Measurements from ENCODE around the gene HMSD. TPM values are rescaled to one million over a fixed set of nuclear protein-coding genes. Genes with fewer than 3 reads are reported as not detected.

Gene HMSD
- total and polyA plus RNA-seq, 2 of the 13 experiments (the other 11 are each of a cell fraction or from before 2014, with no cell fraction given): not detected

- TF ChIP-seq IKZF5 (CRISPR knock-in tag; IDR thresholded peaks at IDR 0.05) (peak; percentile 37; the same call in 1 of the 2 replicates), ZMYM4 (CRISPR knock-in tag; IDR thresholded peaks at IDR 0.05) (0 out of 2 replicates have a peak, but pooled peaks have one; percentile 41), MIER2 (CRISPR knock-in tag; IDR thresholded peaks at IDR 0.05) (0 out of 2 replicates have a peak, but pooled peaks have one; percentile 17), ZFYVE20 (CRISPR knock-in tag; IDR thresholded peaks at IDR 0.05; ENCODE audit: borderline replicate concordance, low read depth) (no peak)
These were observed 12.8 kb upstream of the HMSD start (continued) for GRCh38 chr18:63936156-63936931.

GRCh38 chr18:63936932-63937393 lies 12.1 kb upstream of the HMSD start:
- no peaks in the 10 kb centered on the region for H3K4me1 ChIP-seq (ENCODE audit: insufficient read depth, low read length)
- H3K9me3 ChIP-seq (ENCODE audit: low read length): no peaks in the 10 kb centered on the region
- CTCF ChIA-PET (ENCODE audit: low intra/inter-chr PET ratio, low total read pairs): interaction anchor here (1.1 to 1.6 kb wide), 3 partner anchors 46 to 418 kb away, joined by 3 to 20 read pairs (median 8); no protein-coding TSS in a partner anchor
- ATAC-seq: no peak
- TF ChIP-seq TCF7L2 (IDR thresholded peaks at IDR 0.05; ENCODE audit: low read depth, low read length) (no peak), RFXANK (CRISPR knock-in tag; IDR thresholded peaks at IDR 0.05) (no peak)
- H4K20me1 ChIP-seq (ENCODE audit: insufficient read depth, low read length): no peaks in the 10 kb centered on the region
- no TSS peak for BruUV-seq (replicated peaks)
- in situ Hi-C loops (cut with HindIII; ENCODE audit: extremely low pct_ligation_motif_present, low pct_unique_long_range_greater_than_20kb) (no loop called here), intact Hi-C loops (cut with micrococcal nuclease; ENCODE audit: unreplicated experiment) (loop anchor here (1.0 kb wide), 2 partner anchors 46 to 419 kb away; no protein-coding TSS in a partner anchor)
- H3K4me2 ChIP-seq (ENCODE audit: low read depth, low read length): no peak overlapping the region
- H3K79me2 ChIP-seq (ENCODE audit: insufficient read depth, low read length): no peaks in the 10 kb centered on the region
- no peak for DNase-seq (ENCODE audit: low spot score)
- no peak for FAIRE-seq
- H3K9ac ChIP-seq (ENCODE audit: insufficient read depth, low read depth, low read length): no peak overlapping the region
- no peak overlapping the region for H3K4me3 ChIP-seq (replicated peaks in 1 of 3; ENCODE audit: insufficient read depth in 1 of 3, low read depth in 2 of 3, low read length in 3 of 3)
- WGBS (ENCODE audit: low lambda C conversion rate): 48% methylated on average over 17 of the region's 19 CpGs
- H2AFZ ChIP-seq (ENCODE audit: low read length): no peak overlapping the region
- no peaks in the 10 kb centered on the region for H3K36me3 ChIP-seq (replicated peaks in 1 of 2; ENCODE audit: control insufficient read depth in 1 of 2, insufficient read depth in 2 of 2, low read length in 2 of 2)
- POLR2A ChIA-PET: no interaction called here
- 0 out of 5 replicates have a peak, but pooled peaks cover 0 to 9% of the 10 kb centered on the region in 2 experiments for H3K27me3 ChIP-seq (ENCODE audit: control insufficient read depth in 1 of 2, insufficient read depth in 2 of 2, low read length in 2 of 2)
- no peak overlapping the region for H3K27ac ChIP-seq (ENCODE audit: extremely low read length, insufficient read depth, low read length)
